Mesenteric fat pad (tissue), 1 donor: ENCODE measurements around the gene PRXL2C. TPM values are rescaled to one million over a fixed set of nuclear protein-coding genes. Genes with fewer than 3 reads are reported as not detected.

Experiments used
- DNase-seq: peaks from one replicate; pipeline ENCODE4 v3.0.0-alpha.2; 2020; ENCODE audit warnings: low spot score
- total RNA-seq: library from RNA; stranded (reverse); fragmentation: NEBNext Ultra II Directional; extraction: Animal tissue kit (Norgen Biotek cat#: 25700); gene quantifications from one replicate; pipeline ENCODE4 v1.2.1, GENCODE V29; 2021
- donor health status: DM: yes; HTN: yes; CAD: no.

The PRXL2C gene
- total RNA-seq, 1 donor from 2014 or later: 37.0 TPM

GRCh38 chr9:96612966-96613589 lies 42.0 kb downstream of the PRXL2C start:
- no peak for DNase-seq

- no peak for DNase-seq
These were observed 42.8 kb downstream of the PRXL2C start for GRCh38 chr9:96612105-96612965.

GRCh38 chr9:96611302-96611701 lies 43.8 kb downstream of the PRXL2C start:
- no peak for DNase-seq

GRCh38 chr9:96609732-96610131 lies 45.4 kb downstream of the PRXL2C start:
- no peak for DNase-seq

- DNase-seq: no peak
These were observed 47.1 kb downstream of the PRXL2C start for GRCh38 chr9:96607971-96608370.

GRCh38 chr9:96605328-96605727 lies 49.8 kb downstream of the PRXL2C start:
- no peak for DNase-seq

GRCh38 chr9:96604004-96604319 lies 51.2 kb downstream of the PRXL2C start:
- DNase-seq: no peak

GRCh38 chr9:96603305-96604003 lies 51.7 kb downstream of the PRXL2C start:
- DNase-seq: no peak

- no peak for DNase-seq
These were observed 55.8 kb downstream of the PRXL2C start for GRCh38 chr9:96599298-96599697.

- no peak for DNase-seq
These were observed 58.5 kb downstream of the PRXL2C start for GRCh38 chr9:96596601-96597111.

Other genes starting within 250 kb of the PRXL2C start
- 0.71 TPM for gene ZNF367, start 236.9 kb downstream of the PRXL2C start, total RNA-seq
- 20.7 TPM for gene HABP4, start 205.1 kb downstream of the PRXL2C start, total RNA-seq
- 37.4 TPM for gene CDC14B, start 35.5 kb downstream of the PRXL2C start, total RNA-seq
- gene ZNF510, start 122.8 kb upstream of the PRXL2C start, total RNA-seq: 7.7 TPM
- gene ZNF782, start 199.2 kb upstream of the PRXL2C start, total RNA-seq: 4.0 TPM